Lower leg skin (tissue), 3 donors: Measurements from ENCODE around the gene APOC4.
"Not testable (repeated sequence)": the region's sequence is repeated elsewhere in the genome, so short reads cannot be mapped to it uniquely, and the experiment has no call there.

Experiments
- POLR2A ChIP-seq, 2 donors: fragments of 450-650 bp; IDR thresholded peaks; one replicate each; pipeline ENCODE4 v1.6.1; 2016 to 2017; ENCODE audit warnings: antibody characterized with exemption in 2 of 2, mild to moderate bottlenecking in 1 of 2, moderate library complexity in 1 of 2
- TF ChIP-seq, protein P1 (sequence below), 3 donors: fragments of 450-650 bp; IDR thresholded peaks; one replicate each; pipeline ENCODE4 v1.5.1; 2016; ENCODE audit warnings: antibody characterized with exemption in 3 of 3, mild to moderate bottlenecking in 3 of 3, moderate library complexity in 2 of 3

DNA sequence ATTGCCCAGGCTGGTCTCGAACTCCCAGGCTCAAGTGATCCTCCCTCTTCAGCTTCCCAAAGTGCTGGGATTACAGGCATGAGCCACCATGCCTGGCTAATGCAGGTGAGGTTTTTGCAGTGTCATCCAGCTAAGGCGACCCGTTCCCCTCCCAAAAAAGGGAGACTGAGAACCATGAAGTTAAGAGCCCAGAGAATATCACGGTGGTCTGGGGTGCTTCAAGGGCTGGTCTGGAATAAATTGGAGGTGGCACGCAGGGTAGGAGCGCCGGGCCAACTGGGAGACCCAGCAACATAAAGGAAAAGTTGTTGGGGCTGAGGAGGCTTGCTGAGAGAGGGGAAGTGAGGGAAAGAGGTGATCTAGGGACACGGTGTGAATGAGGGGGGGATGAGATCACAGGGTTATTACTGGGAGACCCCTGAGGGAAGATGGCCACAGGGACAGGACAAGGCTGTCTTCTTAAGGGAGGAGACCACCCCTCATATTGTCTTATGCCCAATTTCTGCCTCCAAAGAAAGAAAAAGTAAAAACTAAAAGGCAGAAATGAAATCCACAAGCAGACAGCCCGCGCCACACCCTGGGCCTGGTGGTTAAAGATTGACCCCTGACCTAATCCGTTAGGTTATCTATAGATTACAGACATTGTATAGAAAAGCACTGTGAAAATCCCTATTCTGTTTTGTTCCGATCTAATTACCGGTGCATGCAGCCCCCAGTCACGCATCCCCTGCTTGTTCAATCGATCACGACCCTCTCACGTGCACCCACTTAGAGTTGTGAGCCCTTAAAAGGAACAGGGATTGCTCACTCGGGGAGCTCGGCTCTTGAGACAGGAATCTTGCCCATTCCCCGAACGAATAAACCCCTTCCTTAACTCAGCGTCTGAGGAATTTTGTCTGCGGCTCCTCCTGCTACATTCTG is 28.3 kb upstream of the APOC4 start:
- TF ChIP-seq, protein P1, sequence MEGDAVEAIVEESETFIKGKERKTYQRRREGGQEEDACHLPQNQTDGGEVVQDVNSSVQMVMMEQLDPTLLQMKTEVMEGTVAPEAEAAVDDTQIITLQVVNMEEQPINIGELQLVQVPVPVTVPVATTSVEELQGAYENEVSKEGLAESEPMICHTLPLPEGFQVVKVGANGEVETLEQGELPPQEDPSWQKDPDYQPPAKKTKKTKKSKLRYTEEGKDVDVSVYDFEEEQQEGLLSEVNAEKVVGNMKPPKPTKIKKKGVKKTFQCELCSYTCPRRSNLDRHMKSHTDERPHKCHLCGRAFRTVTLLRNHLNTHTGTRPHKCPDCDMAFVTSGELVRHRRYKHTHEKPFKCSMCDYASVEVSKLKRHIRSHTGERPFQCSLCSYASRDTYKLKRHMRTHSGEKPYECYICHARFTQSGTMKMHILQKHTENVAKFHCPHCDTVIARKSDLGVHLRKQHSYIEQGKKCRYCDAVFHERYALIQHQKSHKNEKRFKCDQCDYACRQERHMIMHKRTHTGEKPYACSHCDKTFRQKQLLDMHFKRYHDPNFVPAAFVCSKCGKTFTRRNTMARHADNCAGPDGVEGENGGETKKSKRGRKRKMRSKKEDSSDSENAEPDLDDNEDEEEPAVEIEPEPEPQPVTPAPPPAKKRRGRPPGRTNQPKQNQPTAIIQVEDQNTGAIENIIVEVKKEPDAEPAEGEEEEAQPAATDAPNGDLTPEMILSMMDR (IDR thresholded peaks at IDR 0.05) = not testable (repeated sequence)
- TF ChIP-seq POLR2A (IDR thresholded peaks at IDR 0.05) = not testable (repeated sequence)
